H9 (cell line): ENCODE data around the gene LRMDA. TPM values are rescaled to one million over a fixed set of nuclear protein-coding genes. Genes with fewer than 3 reads are reported as not detected.

Source experiments
- DNase-seq: peaks from one replicate; pipeline ENCODE4 v3.0.0-alpha.2; 2017
- H2AFZ ChIP-seq: one replicate; pipeline ENCODE4 v1.6.1; 2013; ENCODE audit warnings: mild to moderate bottlenecking, low read length, control low read depth, moderate library complexity
- H2AK5ac ChIP-seq: 2 replicates; pipeline ENCODE4 v1.6.1; 2013; ENCODE audit warnings: low read length, control low read depth, mixed read lengths; ENCODE audit not compliant: insufficient read length
- H2BK120ac ChIP-seq: one replicate; pipeline ENCODE4 v1.6.1; 2013; ENCODE audit warnings: low read depth, mild to moderate bottlenecking, low read length, control low read depth, inconsistent platforms; ENCODE audit not compliant: poor library complexity, severe bottlenecking
- H2BK12ac ChIP-seq: 2 replicates; pipeline ENCODE4 v1.6.1; 2013; ENCODE audit warnings: low read length, control low read depth, mixed read lengths, low read depth; ENCODE audit not compliant: insufficient read length
- H2BK15ac ChIP-seq: 2 replicates; pipeline ENCODE4 v1.6.1; 2013; ENCODE audit warnings: low read depth, low read length, control low read depth
- H2BK20ac ChIP-seq: one replicate; pipeline ENCODE4 v1.6.1; 2013; ENCODE audit warnings: low read depth, mild to moderate bottlenecking, low read length, control low read depth, inconsistent platforms; ENCODE audit not compliant: poor library complexity, severe bottlenecking
- H2BK5ac ChIP-seq: 2 replicates; pipeline ENCODE4 v1.6.1; 2013; ENCODE audit warnings: low read length, control low read depth, mixed read lengths; ENCODE audit not compliant: insufficient read length
- H3K14ac ChIP-seq: 2 replicates; pipeline ENCODE4 v1.6.1; 2013; ENCODE audit warnings: low read length, control low read depth; ENCODE audit not compliant: insufficient read depth
- H3K18ac ChIP-seq: 2 replicates; pipeline ENCODE4 v1.6.1; 2013; ENCODE audit warnings: low read depth, mild to moderate bottlenecking, mixed read lengths, low read length, control low read depth; ENCODE audit not compliant: insufficient read length
- H3K23ac ChIP-seq: 2 replicates; pipeline ENCODE4 v1.6.1; 2013; ENCODE audit warnings: low read length, control low read depth, mixed read lengths, low read depth; ENCODE audit not compliant: insufficient read length
- H3K23me2 ChIP-seq: 2 replicates; pipeline ENCODE4 v1.6.1; 2013; ENCODE audit warnings: low read depth, mild to moderate bottlenecking, mixed read lengths, low read length, control low read depth; ENCODE audit not compliant: insufficient read length, poor library complexity, severe bottlenecking
- H3K27ac ChIP-seq: 2 replicates; pipeline ENCODE4 v1.5.1; 2013; ENCODE audit warnings: low read length, control low read depth, mixed read lengths, low read depth; ENCODE audit not compliant: insufficient read length
- H3K27me3 ChIP-seq: 2 replicates; pipeline ENCODE4 v1.6.1; 2013; ENCODE audit warnings: low read length, control low read depth, inconsistent platforms; ENCODE audit not compliant: insufficient read depth
- H3K4ac ChIP-seq: 2 replicates; pipeline ENCODE4 v1.6.1; 2013; ENCODE audit warnings: low read depth, mild to moderate bottlenecking, control low read depth, inconsistent platforms, low read length, moderate library complexity
- H3K4me1 ChIP-seq: 2 replicates; pipeline ENCODE4 v1.6.1; 2013; ENCODE audit warnings: low read length, control low read depth, inconsistent platforms; ENCODE audit not compliant: insufficient read depth
- H3K4me2 ChIP-seq: 2 replicates; pipeline ENCODE4 v1.6.1; 2013; ENCODE audit warnings: low read length, control low read depth, mixed read lengths; ENCODE audit not compliant: insufficient read length, insufficient read depth
- H3K56ac ChIP-seq: 2 replicates; pipeline ENCODE4 v1.6.1; 2013; ENCODE audit warnings: low read depth, mild to moderate bottlenecking, mixed read lengths, low read length, control low read depth; ENCODE audit not compliant: insufficient read length
- H3K79me1 ChIP-seq: 2 replicates; pipeline ENCODE4 v1.6.1; 2013; ENCODE audit warnings: low read depth, mild to moderate bottlenecking, moderate library complexity, low read length, control low read depth, inconsistent platforms; ENCODE audit not compliant: insufficient read depth, poor library complexity, severe bottlenecking
- H3K79me2 ChIP-seq: 2 replicates; pipeline ENCODE4 v1.6.1; 2013; ENCODE audit warnings: low read length, control low read depth, inconsistent platforms; ENCODE audit not compliant: insufficient read depth
- H3K9ac ChIP-seq: 2 replicates; pipeline ENCODE4 v1.6.1; 2013; ENCODE audit warnings: low read length, control low read depth, mixed read lengths; ENCODE audit not compliant: insufficient read length; ENCODE audit errors: extremely low read depth
- H3K9me3 ChIP-seq: one replicate; pipeline ENCODE4 v1.6.1; 2013; ENCODE audit warnings: low read depth, low read length, inconsistent platforms; ENCODE audit not compliant: control insufficient read depth
- H3T11ph ChIP-seq: one replicate; pipeline ENCODE4 v1.6.1; 2013; ENCODE audit warnings: mild to moderate bottlenecking, low read length, control low read depth, inconsistent platforms
- H4K20me1 ChIP-seq: one replicate; pipeline ENCODE4 v1.6.1; 2013; ENCODE audit not compliant: control insufficient read depth, insufficient read length, insufficient read depth
- H4K5ac ChIP-seq: 2 replicates; pipeline ENCODE4 v1.6.1; 2013; ENCODE audit warnings: low read depth, mild to moderate bottlenecking, mixed read lengths, low read length, control low read depth; ENCODE audit not compliant: insufficient read length
- H4K8ac ChIP-seq: replicated peaks from 2 replicates; pipeline ENCODE4 v1.6.1; 2013; ENCODE audit warnings: low read length, control low read depth, mixed read lengths, low read depth; ENCODE audit not compliant: insufficient read length
- H4K91ac ChIP-seq: 2 replicates; pipeline ENCODE4 v1.6.1; 2013; ENCODE audit warnings: low read depth, mild to moderate bottlenecking, moderate library complexity, mixed read lengths, low read length, control low read depth; ENCODE audit not compliant: insufficient read length
- H3K27ac Mint-ChIP-seq, 3 experiments: 2 replicates in 2 of 3; 3 replicates in 1 of 3; pipeline ENCODE4 v1.8.0; 2020 to 2021; ENCODE audit warnings: mixed read lengths in 3 of 3, mild to moderate bottlenecking in 1 of 3, moderate library complexity in 1 of 3
- H3K27me3 Mint-ChIP-seq: 2 replicates; pipeline ENCODE4 v1.8.0; 2021; ENCODE audit warnings: low read depth, mild to moderate bottlenecking, moderate library complexity, mixed read lengths
- H3K36me3 Mint-ChIP-seq, 3 experiments: 2 replicates in 2 of 3; 3 replicates in 1 of 3; pipeline ENCODE4 v1.8.0; 2020 to 2021; ENCODE audit warnings: low read depth in 3 of 3, mixed read lengths in 3 of 3; ENCODE audit not compliant: insufficient read depth in 1 of 3
- H3K4me1 Mint-ChIP-seq, 2 experiments: 2 replicates each; pipeline ENCODE4 v1.8.0; 2020; ENCODE audit warnings: mixed read lengths in 2 of 2
- H3K4me3 Mint-ChIP-seq, 2 experiments: 2 replicates in 1 of 2; 3 replicates in 1 of 2; pipeline ENCODE4 v1.8.0; 2020 to 2021; ENCODE audit warnings: mild to moderate bottlenecking in 2 of 2, mixed read lengths in 2 of 2, moderate library complexity in 1 of 2
- H3K9me3 Mint-ChIP-seq, 2 experiments: 2 replicates in 1 of 2; 3 replicates in 1 of 2; pipeline ENCODE4 v1.8.0; 2020; ENCODE audit warnings: mild to moderate bottlenecking in 2 of 2, mixed read lengths in 2 of 2, moderate library complexity in 1 of 2
- CTCF ChIP-seq: fragments of 200-600 bp; sonication (generic); conservative IDR thresholded peaks from 3 replicates; pipeline ENCODE4 v1.8.0; 2021; ENCODE audit warnings: antibody characterized with exemption, mild to moderate bottlenecking
- WGBS: extraction: QIAGEN DNeasy Blood & Tissue Kit; methylation state at CpG from one replicate; pipeline ENCODE4 v1.1.7; 2013; ENCODE audit warnings: missing lambda C conversion rate, low lambda C conversion rate, mixed read lengths; ENCODE audit not compliant: insufficient read length; ENCODE audit errors: extremely low coverage; 5-methylcytosine and 5-hydroxymethylcytosine counted together
- total RNA-seq: library from RNA; stranded (reverse); gene quantifications from 2 replicates; pipeline ENCODE4 v1.2.1, GENCODE V29; 2021

The LRMDA gene
- total RNA-seq, 1 experiment from 2014 or later, result 1.8 TPM

- no peaks in the 10 kb centered on the region; the same call in 1 of the 2 replicates for H3K27me3 ChIP-seq
- peaks cover 5 to 12% (median 9%) of the 10 kb centered on the region in 3 experiments for H3K36me3 Mint-ChIP-seq
Observed at GRCh38 chr10:75588031-75588430, 156.6 kb downstream of the LRMDA start.

More at GRCh38 chr10:75588031-75588430, 156.6 kb downstream of the LRMDA start:
- Histone ChIP-seq H3K23me2 (no peaks in the 10 kb centered on the region), H2BK20ac (no peak overlapping the region), H2AFZ (no peak overlapping the region), H2BK15ac (no peak overlapping the region), H3K4ac (no peak overlapping the region), H4K5ac (no peak overlapping the region), H4K20me1 (no peaks in the 10 kb centered on the region), H4K91ac (no peak overlapping the region), H2BK120ac (no peak overlapping the region), H3K79me1 (no peaks in the 10 kb centered on the region), H3K18ac (no peak overlapping the region), H3K4me1 (no peaks in the 10 kb centered on the region), H4K8ac (no peak overlapping the region), H3K79me2 (no peaks in the 10 kb centered on the region), H3K14ac (no peak overlapping the region), H3T11ph (no peak overlapping the region), H3K4me2 (no peak overlapping the region), H2BK5ac (no peak overlapping the region), H2AK5ac (no peak overlapping the region), H3K56ac (no peak overlapping the region), H3K9me3 (peaks cover 9% of the 10 kb centered on the region), H3K27ac (no peak overlapping the region), H2BK12ac (no peak overlapping the region), H3K23ac (no peak overlapping the region), H3K9ac (no peak overlapping the region)
- no peak for TF ChIP-seq CTCF
- WGBS, result no CpG with 5 or more reads among the region's 1 CpG
- Mint-ChIP-seq H3K9me3 (peaks cover 15 to 16% of the 10 kb centered on the region in 2 experiments), H3K27me3 (peaks cover 37% of the 10 kb centered on the region), H3K4me3 (no peak overlapping the region), H3K4me1 (peaks cover 0 to 2% of the 10 kb centered on the region in 2 experiments; a peak in 2 of 4 replicates), H3K27ac (no peak overlapping the region)
- no peak for DNase-seq
